MM.1S (cell line): ENCODE results near the gene CAMSAP1.

Experiments used
- DNase-seq: peaks from one replicate; pipeline ENCODE4 v3.0.0-alpha.2; 2015
- H2AFZ ChIP-seq: fragments of 300-600 bp; sonication (generic); 2 replicates; pipeline ENCODE4 v1.6.0; 2016; ENCODE audit warnings: antibody characterized with exemption, low read length
- H3F3A ChIP-seq: fragments of 300-600 bp; sonication (generic); 2 replicates; pipeline ENCODE4 v1.6.1; 2016; ENCODE audit warnings: mild to moderate bottlenecking, antibody characterized with exemption, low read length, moderate library complexity, mixed read lengths; ENCODE audit not compliant: insufficient read depth
- H3K27ac ChIP-seq: fragments of 300-600 bp; sonication (generic); 2 replicates; pipeline ENCODE4 v1.5.1; 2016; ENCODE audit warnings: mild to moderate bottlenecking, low read length
- H3K27me3 ChIP-seq: fragments of 300-600 bp; sonication (generic); replicated peaks from 2 replicates; pipeline ENCODE4 v1.6.0; 2016; ENCODE audit warnings: low read length; ENCODE audit not compliant: insufficient read depth
- H3K36me3 ChIP-seq: fragments of 300-600 bp; sonication (generic); replicated peaks from 2 replicates; pipeline ENCODE4 v1.6.1; 2016; ENCODE audit warnings: mild to moderate bottlenecking, low read length, mixed read lengths; ENCODE audit not compliant: insufficient read depth
- H3K4me1 ChIP-seq: fragments of 300-600 bp; sonication (generic); 2 replicates; pipeline ENCODE4 v1.6.1; 2016; ENCODE audit warnings: low read length, mixed read lengths
- H3K4me2 ChIP-seq: fragments of 300-600 bp; sonication (generic); 2 replicates; pipeline ENCODE4 v1.6.0; 2016; ENCODE audit warnings: low read depth, low read length
- H3K4me3 ChIP-seq: fragments of 300-600 bp; sonication (generic); 2 replicates; pipeline ENCODE4 v1.5.1; 2016; ENCODE audit warnings: low read length, mixed read lengths
- H3K79me2 ChIP-seq: fragments of 300-600 bp; sonication (generic); 2 replicates; pipeline ENCODE4 v1.6.1; 2016; ENCODE audit warnings: mixed run types, low read length, mixed read lengths
- H3K9ac ChIP-seq: fragments of 300-600 bp; sonication (generic); 2 replicates; pipeline ENCODE4 v1.6.1; 2016; ENCODE audit warnings: low read length, mixed read lengths
- H3K9me2 ChIP-seq: fragments of 300-600 bp; sonication (generic); replicated peaks from 2 replicates; pipeline ENCODE4 v1.6.1; 2016; ENCODE audit warnings: mild to moderate bottlenecking, low read length, mixed read lengths; ENCODE audit not compliant: insufficient read depth
- H3K9me3 ChIP-seq: fragments of 300-600 bp; sonication (generic); replicated peaks from 2 replicates; pipeline ENCODE4 v1.6.1; 2016; ENCODE audit warnings: mild to moderate bottlenecking, low read length, mixed read lengths; ENCODE audit not compliant: insufficient read depth
- H4K20me1 ChIP-seq: fragments of 300-600 bp; sonication (generic); 2 replicates; pipeline ENCODE4 v1.6.1; 2016; ENCODE audit warnings: mild to moderate bottlenecking, low read length, moderate library complexity, mixed read lengths; ENCODE audit not compliant: insufficient read depth
- EZH2 ChIP-seq: fragments of 300-600 bp; sonication (generic); optimal IDR thresholded peaks from 2 replicates; pipeline ENCODE3; 2017; ENCODE audit warnings: low read depth, mild to moderate bottlenecking, antibody characterized with exemption, low read length, mixed read lengths
- EZH2phosphoT487 ChIP-seq: fragments of 300-600 bp; sonication (generic); IDR thresholded peaks from 2 replicates; pipeline ENCODE4 v1.6.1; 2018; ENCODE audit warnings: antibody characterized with exemption, low read length
- TF ChIP-seq, protein P1 (sequence below): fragments of 300-600 bp; sonication (generic); IDR thresholded peaks from 2 replicates; pipeline ENCODE4 v1.5.1; 2016; ENCODE audit warnings: antibody characterized with exemption, low read length, mixed read lengths

CAMSAP1 gene

GRCh38 chr9:135928074-135928730, 20.9 kb upstream of the CAMSAP1 start:
- H3K27ac ChIP-seq, result no peak overlapping the region
- H3K4me3 ChIP-seq, result no peak overlapping the region
- no peak overlapping the region for H3K4me2 ChIP-seq
- H3K36me3 ChIP-seq, result no peaks in the 10 kb centered on the region
- no peaks in the 10 kb centered on the region for H4K20me1 ChIP-seq
- H3K9ac ChIP-seq, result no peak overlapping the region
- no peaks in the 10 kb centered on the region for H3K9me3 ChIP-seq
- no peaks in the 10 kb centered on the region for H3F3A ChIP-seq
- no peaks in the 10 kb centered on the region for H3K4me1 ChIP-seq
- H2AFZ ChIP-seq, result no peak overlapping the region
- no peak for DNase-seq
- H3K9me2 ChIP-seq, result no peaks in the 10 kb centered on the region
- no peaks in the 10 kb centered on the region for H3K27me3 ChIP-seq
- TF ChIP-seq EZH2 (no peak), EZH2phosphoT487 (no peak)
- TF ChIP-seq, protein P1, sequence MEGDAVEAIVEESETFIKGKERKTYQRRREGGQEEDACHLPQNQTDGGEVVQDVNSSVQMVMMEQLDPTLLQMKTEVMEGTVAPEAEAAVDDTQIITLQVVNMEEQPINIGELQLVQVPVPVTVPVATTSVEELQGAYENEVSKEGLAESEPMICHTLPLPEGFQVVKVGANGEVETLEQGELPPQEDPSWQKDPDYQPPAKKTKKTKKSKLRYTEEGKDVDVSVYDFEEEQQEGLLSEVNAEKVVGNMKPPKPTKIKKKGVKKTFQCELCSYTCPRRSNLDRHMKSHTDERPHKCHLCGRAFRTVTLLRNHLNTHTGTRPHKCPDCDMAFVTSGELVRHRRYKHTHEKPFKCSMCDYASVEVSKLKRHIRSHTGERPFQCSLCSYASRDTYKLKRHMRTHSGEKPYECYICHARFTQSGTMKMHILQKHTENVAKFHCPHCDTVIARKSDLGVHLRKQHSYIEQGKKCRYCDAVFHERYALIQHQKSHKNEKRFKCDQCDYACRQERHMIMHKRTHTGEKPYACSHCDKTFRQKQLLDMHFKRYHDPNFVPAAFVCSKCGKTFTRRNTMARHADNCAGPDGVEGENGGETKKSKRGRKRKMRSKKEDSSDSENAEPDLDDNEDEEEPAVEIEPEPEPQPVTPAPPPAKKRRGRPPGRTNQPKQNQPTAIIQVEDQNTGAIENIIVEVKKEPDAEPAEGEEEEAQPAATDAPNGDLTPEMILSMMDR, result no peak
- H3K79me2 ChIP-seq, result no peaks in the 10 kb centered on the region

DNA sequence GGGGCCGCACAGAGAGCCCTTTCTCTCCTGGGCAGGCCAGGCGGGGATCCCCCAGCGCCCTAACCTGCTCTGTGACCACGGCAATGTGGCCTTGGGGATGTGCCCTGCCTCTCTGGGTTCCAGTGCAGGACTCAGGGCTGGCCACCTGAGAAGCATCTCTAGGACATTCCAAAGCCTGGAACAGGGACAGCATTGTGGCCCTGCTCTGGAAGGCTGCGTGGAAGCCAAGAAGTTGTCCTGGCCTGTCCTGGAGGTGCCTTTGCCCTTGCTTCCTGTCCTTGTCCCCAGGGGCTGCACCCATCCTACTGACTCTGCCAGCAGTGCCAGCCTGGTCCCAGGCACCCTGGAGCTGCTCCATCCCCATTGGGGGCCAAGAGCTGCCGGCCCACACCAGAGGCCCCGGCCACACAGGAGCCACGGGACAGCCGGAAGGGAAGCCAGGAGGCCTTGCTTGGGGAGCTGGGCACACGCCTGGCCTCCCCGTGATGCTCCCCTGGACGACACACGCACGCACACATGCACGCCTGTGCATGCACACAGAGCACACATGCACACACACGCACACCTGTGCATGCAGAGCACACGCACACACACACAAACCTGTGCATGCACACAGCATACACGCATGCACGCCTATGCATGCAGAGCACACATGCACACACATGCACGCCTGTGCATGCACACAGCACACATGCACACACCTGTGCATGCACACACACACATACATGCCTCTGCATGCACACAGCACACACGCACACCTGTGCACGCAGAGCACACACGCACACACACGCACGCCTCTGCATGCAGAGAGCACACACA, 20.1 kb upstream of the CAMSAP1 start:
- Histone ChIP-seq H3K9ac (no peak overlapping the region), H3K27me3 (no peaks in the 10 kb centered on the region), H3K27ac (no peak overlapping the region), H3K36me3 (no peaks in the 10 kb centered on the region), H3K4me2 (no peak overlapping the region), H3K9me3 (no peaks in the 10 kb centered on the region), H4K20me1 (no peaks in the 10 kb centered on the region), H2AFZ (no peak overlapping the region), H3K4me1 (no peaks in the 10 kb centered on the region), H3K79me2 (no peaks in the 10 kb centered on the region), H3K9me2 (no peaks in the 10 kb centered on the region), H3K4me3 (no peak overlapping the region), H3F3A (no peaks in the 10 kb centered on the region)
- TF ChIP-seq EZH2, result no peak
- TF ChIP-seq, protein P1, result no peak
- TF ChIP-seq EZH2phosphoT487, result no peak
- DNase-seq, result no peak

GRCh38 chr9:135926402-135927194, 19.3 kb upstream of the CAMSAP1 start:
- no peak for DNase-seq
- Histone ChIP-seq H3K4me3 (no peak overlapping the region), H4K20me1 (no peaks in the 10 kb centered on the region), H2AFZ (no peak overlapping the region), H3K27ac (no peak overlapping the region), H3K4me2 (no peak overlapping the region), H3K9me2 (no peaks in the 10 kb centered on the region), H3F3A (no peaks in the 10 kb centered on the region), H3K79me2 (no peaks in the 10 kb centered on the region), H3K4me1 (no peaks in the 10 kb centered on the region), H3K36me3 (no peaks in the 10 kb centered on the region), H3K27me3 (no peaks in the 10 kb centered on the region), H3K9me3 (no peaks in the 10 kb centered on the region), H3K9ac (no peak overlapping the region)
- no peak for TF ChIP-seq EZH2
- TF ChIP-seq EZH2phosphoT487, result no peak
- TF ChIP-seq, protein P1, result no peak
